Frontal cortex (tissue), 4 donors: ENCODE measurements around the gene SNRNP27. TPM values are rescaled to one million over a fixed set of nuclear protein-coding genes. Genes with fewer than 3 reads are reported as not detected.
"Not testable (repeated sequence)": the region's sequence is repeated elsewhere in the genome, so short reads cannot be mapped to it uniquely, and the experiment has no call there.

Source experiments
- DNase-seq, 2 donors: peaks; one replicate each; pipeline ENCODE4 v3.0.0; 2012; ENCODE audit warnings: low spot score in 2 of 2
- FAIRE-seq: peaks from 2 replicates; lab custom pipeline; 2012; peaks lifted over from hg19 to GRCh38; lab: Jason Lieb, UNC
- small RNA-seq: library from RNA; depleted of rRNA; stranded (forward); fragments of <200 nt; gene quantifications from one replicate; pipeline ENCODE3, GENCODE V24; 2014
- total RNA-seq: library from RNA; depleted of rRNA; stranded (reverse); fragments of >200 nt; gene quantifications from one replicate; pipeline ENCODE4 v1.2.3, GENCODE V29; 2014
- donor health status: control.
- donor health status: control.
- donor health status: control.

The SNRNP27 gene
- total RNA-seq, 1 donor from 2014 or later: 45.7 TPM

DNA sequence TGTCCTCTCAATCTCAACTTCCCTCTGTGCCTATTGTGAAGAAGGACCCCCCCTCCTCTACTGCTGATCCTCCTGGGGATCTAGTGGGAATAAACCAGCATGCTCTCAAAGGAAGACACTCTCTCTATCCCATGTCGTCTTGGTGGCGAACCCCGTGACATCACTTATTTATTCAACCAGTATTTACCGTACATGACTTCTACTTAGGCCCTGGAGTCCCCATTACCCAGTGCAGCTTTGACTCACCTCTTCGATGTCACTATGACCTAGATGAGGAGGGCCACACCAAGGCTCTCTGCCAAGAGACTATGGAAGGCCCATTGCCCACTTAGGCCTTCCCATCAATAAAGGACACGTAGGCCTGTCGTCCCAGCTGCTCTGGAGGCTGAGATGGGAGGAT, 51.0 kb downstream of the SNRNP27 start:
- DNase-seq (no peak), FAIRE-seq (no peak)

DNA sequence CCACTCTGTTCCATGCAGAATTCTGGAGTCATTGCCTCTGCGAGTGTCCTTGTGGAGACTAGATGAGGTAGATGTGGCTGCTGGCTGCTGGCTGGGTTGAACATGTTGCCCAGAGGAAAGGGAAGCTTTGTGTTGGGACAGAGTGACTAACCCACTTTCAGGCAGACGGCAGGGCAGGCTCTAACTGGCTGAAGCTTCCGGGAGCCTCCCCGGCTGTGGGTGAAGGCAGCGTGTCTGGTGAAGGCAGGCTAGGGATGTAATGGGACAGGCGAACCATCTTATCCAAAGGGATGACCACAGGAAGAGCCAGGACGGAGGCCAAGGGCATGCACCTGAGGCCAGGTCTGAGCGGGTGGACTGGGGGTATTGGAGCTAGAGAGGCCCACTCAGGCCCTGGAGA, 51.7 kb downstream of the SNRNP27 start:
- DNase-seq: no peak
- FAIRE-seq: no peak

DNA sequence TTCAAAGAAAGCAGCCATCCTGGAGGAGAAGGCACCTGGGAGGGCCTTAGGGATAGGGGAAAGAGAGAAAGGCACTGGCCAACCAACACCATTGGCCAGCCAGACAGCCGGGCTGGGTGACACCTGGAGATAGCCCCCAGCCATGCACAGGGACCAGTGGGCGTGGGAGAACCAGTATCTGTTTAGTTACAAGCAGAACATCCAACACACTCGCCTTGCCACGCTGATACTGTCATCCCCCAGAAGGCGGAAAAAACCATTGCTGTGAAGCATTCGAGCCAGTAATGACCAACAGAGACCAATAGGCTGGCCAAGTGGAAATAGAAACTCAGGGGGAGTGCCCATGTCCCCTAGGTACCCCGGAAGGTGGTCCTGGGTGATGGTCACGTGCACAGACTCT, 52.2 kb downstream of the SNRNP27 start:
- FAIRE-seq: no peak
- DNase-seq: no peak

DNA sequence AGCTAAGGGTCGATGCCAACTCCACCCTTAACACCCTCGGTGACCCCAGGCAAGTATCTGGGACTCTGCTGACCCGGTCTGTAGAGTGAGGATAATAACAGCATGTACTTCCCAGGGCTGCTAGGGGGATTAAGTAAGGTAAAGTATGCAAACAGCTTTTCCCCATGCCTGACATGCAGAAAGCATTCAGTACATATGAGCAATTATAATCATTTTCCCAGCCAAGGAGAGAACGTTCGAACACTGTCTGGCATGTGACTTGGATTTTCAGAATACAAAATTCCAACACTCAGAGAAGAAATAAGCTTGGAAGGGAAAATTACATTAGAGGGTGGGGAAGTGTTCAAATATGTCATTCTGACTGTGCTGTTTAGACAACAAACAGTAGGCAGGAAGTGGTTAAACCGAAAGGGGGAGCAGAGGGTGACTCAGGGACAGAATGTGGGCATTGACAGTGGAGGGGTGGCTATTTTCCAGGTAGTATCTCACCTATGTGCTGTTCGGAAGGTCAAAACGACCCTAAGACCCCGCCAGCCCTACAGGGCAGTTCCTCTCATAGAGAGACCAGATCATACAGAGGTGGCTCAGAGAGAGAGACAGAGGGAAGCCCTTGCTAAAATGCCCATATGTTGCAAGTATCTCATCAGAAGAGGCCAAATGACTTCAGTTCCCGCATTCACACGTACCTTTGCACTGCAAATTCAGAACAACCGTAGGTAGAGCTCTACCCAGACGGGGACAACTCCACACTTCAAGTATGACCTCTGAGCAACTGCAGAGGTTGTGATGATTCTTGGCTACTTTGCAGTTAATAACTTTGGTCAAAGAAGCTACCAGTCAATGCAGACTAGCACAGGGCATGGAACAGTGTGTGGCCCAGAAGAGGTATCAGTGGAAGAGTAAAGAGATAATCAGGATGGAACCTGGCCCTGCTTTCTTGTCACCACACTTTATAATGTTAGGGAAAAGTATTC, 52.9 kb downstream of the SNRNP27 start:
- DNase-seq (no peak), FAIRE-seq (no peak)

DNA sequence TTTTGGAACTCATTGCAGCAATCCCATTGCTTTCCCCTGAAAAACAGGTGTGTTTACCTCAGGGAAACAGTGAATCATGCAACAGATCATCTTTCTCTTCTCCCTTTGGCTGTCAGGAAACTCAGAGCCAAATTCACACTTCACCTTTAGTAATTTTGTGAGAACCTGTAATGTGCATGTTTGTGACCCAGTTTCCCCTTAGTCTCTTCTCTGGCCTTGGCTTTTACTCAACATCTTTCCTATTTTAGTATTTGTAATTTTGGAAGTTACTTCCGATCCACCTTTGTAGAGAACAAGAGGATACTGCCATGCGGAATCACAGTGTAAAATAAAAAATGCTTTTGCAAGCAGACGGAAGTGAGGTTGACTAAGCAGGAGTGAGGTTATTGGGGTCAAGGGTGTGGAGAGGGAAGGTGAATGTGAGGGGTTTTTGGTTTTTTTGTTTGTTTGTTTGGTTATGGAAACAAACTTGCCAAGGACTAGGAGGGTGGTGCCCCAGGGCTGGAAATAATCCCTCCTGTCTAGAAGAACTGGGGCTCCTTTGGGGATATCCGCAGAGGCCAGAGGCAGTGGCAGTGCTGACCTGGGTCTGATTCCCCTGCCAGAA, 53.7 kb downstream of the SNRNP27 start:
- no peak for DNase-seq
- no peak for FAIRE-seq

DNA sequence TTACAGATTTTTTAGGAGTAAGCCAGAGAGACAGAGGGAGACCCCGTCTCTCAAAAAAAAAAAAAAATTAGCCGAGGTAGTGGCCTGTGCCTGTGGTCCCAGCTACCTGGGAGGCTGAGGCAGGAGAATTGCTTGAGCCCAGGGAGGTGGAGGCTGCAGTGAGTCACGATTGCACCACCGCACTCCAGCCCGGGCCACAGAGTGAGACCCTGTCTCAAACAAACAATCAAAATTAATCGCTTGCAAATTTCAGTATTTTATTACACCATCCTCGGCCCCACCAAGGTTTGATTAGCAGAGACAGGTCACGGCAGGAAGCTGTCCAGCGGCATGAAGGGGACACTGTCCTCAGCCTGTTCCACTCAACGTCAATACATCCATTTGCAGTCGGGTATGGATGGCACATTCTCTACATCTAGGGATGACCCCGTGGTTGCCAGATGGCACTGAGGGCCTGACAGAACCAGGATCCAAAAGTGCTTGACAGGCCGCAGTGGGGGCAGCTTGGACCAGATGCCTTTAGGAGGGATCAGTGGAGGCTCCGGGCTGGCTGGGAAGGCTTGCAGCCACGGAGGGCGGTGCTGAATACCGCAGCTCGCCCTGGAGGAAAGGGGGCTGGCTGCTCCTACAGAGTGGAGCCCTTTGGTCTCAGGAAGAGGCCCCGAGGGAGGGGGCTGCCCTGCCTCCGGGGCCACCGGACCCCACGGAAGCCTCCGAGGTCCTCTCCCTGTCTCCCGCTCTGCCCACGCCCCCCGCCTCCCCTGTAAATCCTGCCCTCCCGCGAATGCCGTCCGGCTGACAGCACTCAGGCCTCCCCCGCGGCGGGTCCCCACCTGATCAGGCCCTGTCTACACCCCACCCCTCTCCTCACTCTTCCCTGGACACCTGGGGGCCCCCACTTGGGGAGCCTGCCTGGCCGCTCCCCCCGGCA, 54.5 kb downstream of the SNRNP27 start:
- FAIRE-seq (no peak), DNase-seq (no peak)

DNA sequence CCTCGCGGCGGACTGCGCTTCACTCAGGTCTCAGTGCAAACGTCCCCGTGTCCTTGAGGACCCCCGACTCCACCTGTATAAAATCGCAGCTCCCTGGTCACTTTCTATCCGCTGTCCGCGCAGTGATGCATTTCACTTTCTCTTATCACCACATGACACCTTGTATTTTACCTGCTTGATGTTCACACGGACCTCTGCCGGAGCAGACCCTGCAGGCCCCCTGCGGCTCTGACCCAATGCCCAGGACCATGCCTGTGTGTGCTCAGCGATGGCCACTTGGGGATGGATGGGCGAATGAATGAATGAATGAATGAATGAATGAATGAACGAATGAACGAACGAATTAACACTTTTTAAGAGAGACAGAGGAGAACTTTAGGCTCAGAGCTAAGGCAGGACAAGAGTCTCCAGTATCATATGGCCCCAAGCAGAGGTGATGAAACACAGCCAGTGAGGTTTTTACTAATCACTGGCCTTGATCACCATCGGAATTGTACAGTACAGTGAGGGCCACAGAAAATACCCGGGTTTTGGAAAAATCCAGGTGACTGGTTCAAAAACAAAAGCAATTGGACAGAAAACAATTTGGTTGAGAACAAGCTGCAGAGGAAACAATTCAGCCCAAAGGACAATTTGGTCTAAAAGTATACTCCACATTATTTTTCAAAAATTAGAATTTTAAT, 55.3 kb downstream of the SNRNP27 start:
- FAIRE-seq (no peak), DNase-seq (no peak)

DNA sequence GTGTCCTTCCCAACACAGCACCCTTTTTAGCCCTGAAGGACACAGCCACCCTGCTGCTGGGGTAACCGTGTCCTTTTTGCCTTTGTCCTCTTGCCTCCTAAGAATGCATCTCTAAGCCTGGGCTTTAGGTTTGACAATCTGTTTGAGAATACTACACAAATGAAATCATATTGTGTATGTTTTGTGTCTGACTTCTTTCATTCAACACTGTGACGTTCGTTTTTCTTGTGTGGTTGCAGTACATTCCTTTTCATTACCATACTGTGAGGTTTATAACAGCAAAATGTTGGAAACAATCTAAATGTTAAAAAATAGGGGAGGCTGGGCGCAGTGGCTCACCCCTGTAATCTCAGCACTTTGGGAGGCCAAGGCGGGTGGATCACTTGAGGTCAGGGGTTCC, 56.5 kb downstream of the SNRNP27 start:
- FAIRE-seq: no peak
- no peak for DNase-seq

DNA sequence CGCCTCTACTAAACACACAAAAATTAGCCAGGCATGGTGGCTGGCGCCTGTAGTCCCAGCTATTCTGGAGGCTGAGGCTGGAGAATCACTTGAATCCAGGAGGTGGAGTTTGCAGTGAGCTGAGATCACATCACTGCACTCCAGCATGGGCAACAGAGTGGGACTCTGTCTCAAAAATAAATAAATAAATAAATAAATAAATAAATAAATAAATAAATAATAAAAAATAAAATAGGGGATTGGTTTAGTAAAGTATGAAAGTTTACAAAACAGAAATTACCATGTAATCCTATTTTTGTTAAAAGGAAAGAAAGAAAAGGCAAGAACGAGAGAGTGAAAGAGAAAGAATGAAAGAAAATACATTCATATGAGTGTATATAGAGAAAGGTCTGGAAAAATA, 56.9 kb downstream of the SNRNP27 start:
- not testable (repeated sequence) for DNase-seq, FAIRE-seq

DNA sequence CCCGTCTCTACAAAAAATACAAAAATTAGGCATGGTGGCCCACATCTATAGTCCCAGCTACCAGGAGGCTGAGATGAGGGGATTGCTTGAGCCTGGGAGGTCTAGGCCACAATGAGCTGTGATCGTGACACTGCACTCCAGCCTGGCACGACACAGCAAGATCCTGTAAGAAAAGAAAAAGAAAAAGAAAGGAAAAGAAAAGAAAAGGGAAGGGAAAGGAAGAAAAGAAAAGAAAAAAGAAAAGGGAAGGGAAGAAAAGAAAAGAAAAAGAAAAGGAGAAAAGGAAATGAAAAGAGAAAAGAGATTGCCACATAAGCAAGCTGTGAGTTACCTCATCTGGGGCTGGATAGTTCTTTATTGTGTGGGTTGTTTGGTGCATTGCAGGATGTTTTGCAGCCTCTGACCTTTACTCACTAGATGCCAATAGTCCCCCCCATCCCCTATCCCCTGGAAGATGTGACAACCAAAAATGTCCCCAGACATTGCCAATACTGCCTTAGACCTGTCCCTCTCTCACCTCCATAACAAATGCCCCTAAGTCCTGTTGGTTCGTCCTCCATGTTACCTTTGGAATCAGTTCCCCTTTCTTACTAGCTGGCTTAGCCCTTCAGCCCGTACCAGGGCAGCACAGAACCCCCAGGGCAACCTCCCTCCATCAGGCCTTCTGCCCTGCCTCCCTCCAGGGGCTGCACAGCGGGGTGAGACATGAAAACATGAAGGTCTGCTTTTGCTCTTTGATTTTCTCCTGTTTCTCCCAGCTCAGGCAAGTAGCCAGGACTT, 58.8 kb downstream of the SNRNP27 start:
- FAIRE-seq: no peak
- no peak for DNase-seq

DNA sequence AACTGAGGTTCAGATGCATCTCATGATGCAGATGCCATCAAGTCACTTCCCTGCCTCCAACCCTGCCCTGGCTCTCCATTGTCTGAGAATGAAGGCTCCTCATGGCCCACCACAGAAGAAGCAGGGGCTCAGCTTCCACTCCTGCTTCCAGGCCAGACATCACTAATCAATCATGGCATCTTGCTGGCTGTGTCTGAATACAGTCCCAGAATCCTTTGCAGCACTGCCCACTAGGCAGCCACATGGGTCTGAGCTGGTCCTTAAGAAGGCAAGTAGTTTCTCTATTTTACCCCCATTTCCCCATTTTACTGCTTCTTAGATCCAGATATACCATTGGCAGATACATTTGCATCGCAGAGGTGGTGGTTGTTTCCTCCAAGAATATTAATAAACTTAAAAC, 60.3 kb downstream of the SNRNP27 start:
- FAIRE-seq: no peak
- DNase-seq: no peak

Small RNAs within 50 kb of the gene (small RNA-seq; reads per million reads assigned to genes)
- gene RPL23AP92: not detected

Other genes starting within 250 kb of the SNRNP27 start
- gene ANXA4, start 151.8 kb upstream of the SNRNP27 start, total RNA-seq: 2.4 TPM
- 13.5 TPM for gene GMCL1, start 64.3 kb upstream of the SNRNP27 start, total RNA-seq
- gene MXD1, start 21.2 kb downstream of the SNRNP27 start, total RNA-seq: 12.2 TPM
- 2.0 TPM for gene ASPRV1, start 67.7 kb downstream of the SNRNP27 start, total RNA-seq
- 30.6 TPM for gene PCBP1, start 193.5 kb downstream of the SNRNP27 start, total RNA-seq